ENCODE data around the gene CABLES1. TPM values are rescaled to one million over a fixed set of nuclear protein-coding genes. Genes with fewer than 3 reads are reported as not detected.

CABLES1 gene
- total and polyA plus RNA-seq, 2 of the 8 experiments (the other 6 are each of a cell fraction or from before 2014, with no cell fraction given): 9.2 to 26.4 TPM

- TF ChIP-seq CHD7 (IDR thresholded peaks at IDR 0.05; ENCODE audit: insufficient replicate concordance, low read length): no peak
- no peak for TF ChIP-seq ASH2L (IDR thresholded peaks at IDR 0.05; ENCODE audit: low read length)
- TF ChIP-seq RNF2 (IDR thresholded peaks at IDR 0.05; ENCODE audit: borderline replicate concordance, low read depth, low read length, missing control alignments, poor library complexity, severe bottlenecking): no peak
- TF ChIP-seq YY1 (IDR thresholded peaks at IDR 0.05; ENCODE audit: low read depth, low read length): no peak
- no peak for TF ChIP-seq HDAC2 (IDR thresholded peaks at IDR 0.05; ENCODE audit: borderline replicate concordance in 1 of 2, low read depth in 2 of 2, low read length in 2 of 2)
- no peak for TF ChIP-seq NRF1 (IDR thresholded peaks at IDR 0.05; ENCODE audit: low read depth, low read length)
- TF ChIP-seq JUND (IDR thresholded peaks at IDR 0.05; ENCODE audit: low read length): no peak
- no peak for TF ChIP-seq BACH1 (IDR thresholded peaks at IDR 0.05; ENCODE audit: low read length)
Observed at GRCh38 chr18:23126376-23127056, 8.8 kb upstream of the CABLES1 start (continued).
